NCI-H526 treated with DMSO at 0.1 percent for 48 hours (cell line): Measurements from ENCODE around the gene SPP1.
"Not testable (repeated sequence)": the region's sequence is repeated elsewhere in the genome, so short reads cannot be mapped to it uniquely, and the experiment has no call there.

Experiments used
- DNase-seq: peaks from one replicate; lab custom pipeline; 2025; lab: John Stamatoyannopoulos, UW

Gene SPP1

DNA sequence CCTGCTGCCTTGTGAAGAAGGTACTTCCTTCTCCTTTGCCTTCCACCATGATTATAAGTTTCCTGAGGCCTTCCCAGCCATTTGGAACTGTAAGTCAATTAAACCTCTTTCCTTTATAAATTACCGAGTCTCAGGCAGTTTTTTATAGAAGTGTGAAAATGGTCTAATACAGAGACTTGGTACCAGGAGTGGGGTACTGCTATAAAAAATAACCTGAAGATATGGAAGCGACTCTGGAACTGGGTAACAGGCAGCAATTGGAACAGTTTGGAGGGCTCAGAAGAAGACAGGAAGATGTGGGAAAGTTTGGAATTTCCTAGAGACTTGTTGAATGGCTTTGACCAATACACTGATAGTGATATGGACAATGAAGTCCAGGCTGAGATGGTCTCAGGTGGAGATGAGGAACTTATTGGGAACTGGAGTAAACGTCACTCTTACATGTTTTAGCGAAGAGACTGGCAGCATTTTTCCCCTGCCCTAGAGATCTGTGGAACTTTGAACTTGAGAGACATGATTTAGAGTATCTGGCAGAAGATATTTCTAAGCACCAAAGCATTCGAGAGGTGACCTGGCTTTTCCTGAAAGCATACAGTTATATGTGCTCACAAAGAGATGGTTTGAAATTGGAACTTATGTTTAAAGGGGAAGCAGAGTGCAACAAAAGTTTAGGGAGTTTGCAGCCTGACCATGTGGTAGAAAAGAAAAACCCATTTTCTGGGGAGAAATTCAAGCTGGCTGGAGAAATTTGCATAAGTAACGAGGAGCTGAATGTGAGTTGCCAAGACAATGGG, 50.6 kb downstream of the SPP1 start:
- not testable (repeated sequence) for DNase-seq

DNA sequence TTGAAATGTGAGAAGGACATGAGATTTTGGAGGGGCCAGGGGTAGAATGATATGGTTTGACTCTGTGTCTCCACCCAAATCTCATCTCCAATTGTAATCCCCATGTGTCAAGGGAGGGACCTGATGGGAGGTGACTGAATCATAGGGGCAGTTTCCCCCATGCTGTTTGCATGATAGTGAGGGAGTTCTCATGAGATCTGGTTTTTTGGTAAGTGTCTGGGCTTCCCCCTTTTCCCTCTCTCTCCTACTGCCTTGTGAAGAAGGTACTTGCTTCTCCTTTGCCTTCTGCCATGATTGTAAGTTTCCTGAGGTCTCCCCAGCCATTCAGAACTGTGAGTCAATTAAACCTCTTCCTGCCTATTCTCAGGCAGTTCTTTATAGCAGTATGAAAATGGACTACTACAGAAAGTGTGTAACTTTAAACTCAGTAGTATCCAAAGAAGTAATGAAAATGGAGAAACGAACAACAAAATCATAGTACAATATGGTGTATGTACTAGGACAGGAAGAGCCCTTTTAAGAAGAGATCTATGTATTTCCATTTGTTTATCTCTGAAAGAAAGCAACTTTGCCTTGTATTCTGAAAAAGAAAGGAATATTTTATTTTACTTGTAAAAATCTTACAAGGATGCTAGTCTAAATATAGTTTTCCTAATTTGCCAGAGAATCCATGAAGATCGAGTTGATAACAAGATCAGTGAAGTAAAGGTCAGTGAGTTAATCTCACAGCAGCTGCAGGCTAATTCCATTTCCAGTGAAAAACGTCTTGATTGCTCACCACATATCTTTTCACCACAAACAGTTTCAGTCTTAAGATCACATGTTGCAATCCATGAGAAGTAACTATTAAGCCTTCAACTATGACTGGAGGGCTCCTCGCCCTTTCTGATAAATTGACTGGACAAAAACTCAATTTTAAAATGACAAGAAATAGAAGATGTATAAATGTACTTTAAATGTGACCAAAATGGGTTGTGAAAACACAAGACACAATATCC, 52.4 kb downstream of the SPP1 start:
- no peak for DNase-seq

DNA sequence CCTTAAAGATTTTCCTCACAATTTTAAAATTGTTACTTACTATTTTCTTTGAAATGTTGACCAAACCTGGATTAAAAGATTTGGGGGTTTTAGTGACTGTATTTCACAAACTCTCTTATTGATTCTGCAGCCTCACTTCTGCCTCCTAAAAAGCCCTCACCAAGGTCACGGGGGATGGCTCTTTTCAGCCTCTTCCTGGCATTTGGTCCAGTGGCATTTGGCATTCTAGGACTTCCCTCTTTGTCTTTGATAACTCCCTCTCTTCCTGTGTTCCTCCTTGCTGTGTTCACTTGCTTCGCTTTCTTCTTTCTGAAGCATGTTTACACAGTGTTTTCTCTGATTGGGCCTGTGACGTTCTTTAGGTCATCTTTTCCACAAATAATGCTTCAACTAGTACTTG, 53.4 kb downstream of the SPP1 start:
- no peak for DNase-seq

DNA sequence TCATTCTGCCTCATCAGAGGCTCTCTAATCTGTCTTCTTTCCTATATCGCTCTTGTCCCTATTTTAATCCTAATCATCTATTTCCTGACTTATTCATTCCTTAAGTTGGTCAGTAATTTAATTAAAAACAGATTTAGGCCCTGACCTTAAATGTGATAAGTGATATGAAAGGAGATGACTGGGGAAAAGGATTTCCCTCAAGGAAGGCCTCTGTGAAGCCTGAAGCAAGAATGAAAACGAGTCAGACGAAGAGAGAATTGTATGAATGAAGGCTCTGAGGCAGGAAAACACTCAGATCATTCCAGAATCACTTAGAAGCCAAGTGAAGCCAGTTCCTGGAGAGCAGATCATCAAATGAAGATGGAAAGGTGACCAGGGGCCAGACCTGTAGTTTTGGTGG, 54.0 kb downstream of the SPP1 start:
- DNase-seq: no peak

DNA sequence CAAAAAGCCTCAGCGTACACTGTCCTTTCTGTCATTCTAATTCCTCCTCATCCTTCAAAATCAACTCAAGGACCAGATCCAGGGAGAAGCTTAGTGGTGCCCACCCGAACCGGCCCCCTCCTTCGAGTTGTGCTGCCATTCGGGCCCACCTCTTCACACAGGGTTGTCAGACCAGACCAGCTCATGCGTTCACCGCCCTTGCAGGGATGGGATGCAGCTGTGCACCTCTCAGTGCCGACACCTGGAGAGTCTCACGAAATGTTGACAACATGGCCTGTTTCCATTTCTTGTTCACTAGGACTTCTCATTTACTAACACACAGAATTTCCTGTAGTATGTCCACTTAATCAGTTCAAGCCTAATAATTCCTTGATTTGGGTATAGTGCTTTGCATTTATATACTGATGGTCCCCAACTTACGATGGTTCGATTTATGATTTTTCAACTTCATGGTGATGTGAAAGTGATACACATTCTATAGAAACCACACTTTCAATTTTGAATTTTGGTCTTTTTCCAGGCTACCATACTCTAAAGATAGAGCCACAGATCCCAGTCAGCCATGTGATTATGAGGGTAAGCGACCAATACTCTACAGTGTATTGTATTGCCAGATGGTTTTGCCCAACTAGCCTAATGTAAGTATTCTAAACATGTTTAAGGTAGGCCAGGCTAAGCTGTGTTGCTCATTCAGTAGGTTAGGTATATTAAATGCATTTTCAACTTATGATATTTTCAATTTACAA, 55.2 kb downstream of the SPP1 start:
- DNase-seq: no peak
